HG03521 (cell line): ENCODE results near the gene CREB5.
"Not testable (repeated sequence)": the region's sequence is repeated elsewhere in the genome, so short reads cannot be mapped to it uniquely, and the experiment has no call there.

Experiments used
- ATAC-seq: cut with Tn5 transposase; IDR thresholded peaks from one replicate; pipeline ENCODE4 v1.9.1; 2021; ENCODE audit warnings: mild to moderate bottlenecking, moderate library complexity; ENCODE audit not compliant: unreplicated experiment

Gene CREB5

DNA sequence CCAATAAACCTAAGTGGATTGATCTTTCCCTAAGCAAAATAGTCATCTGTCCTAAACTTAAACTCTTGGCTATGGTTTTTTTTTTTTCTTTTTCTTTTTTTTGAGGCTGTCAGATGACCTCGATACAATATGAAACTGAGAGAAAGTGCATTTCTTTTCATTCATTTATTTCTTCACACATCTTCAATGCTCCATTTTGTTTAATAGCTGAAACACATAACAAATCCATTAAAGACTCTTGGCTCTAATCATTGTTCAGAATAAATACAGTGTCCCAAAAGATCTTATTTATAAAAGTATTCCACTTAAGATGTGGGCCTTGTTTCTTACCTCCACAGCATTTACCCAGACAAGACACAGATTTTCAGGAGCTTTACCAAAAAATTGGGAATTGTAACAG is 350.3 kb downstream of the CREB5 start:
- ATAC-seq, result no peak

GRCh38 chr7:28766359-28766758 is 354.0 kb downstream of the CREB5 start:
- no peak for ATAC-seq

- no peak for ATAC-seq
Observed at GRCh38 chr7:28767356-28767755, 355.0 kb downstream of the CREB5 start.

DNA sequence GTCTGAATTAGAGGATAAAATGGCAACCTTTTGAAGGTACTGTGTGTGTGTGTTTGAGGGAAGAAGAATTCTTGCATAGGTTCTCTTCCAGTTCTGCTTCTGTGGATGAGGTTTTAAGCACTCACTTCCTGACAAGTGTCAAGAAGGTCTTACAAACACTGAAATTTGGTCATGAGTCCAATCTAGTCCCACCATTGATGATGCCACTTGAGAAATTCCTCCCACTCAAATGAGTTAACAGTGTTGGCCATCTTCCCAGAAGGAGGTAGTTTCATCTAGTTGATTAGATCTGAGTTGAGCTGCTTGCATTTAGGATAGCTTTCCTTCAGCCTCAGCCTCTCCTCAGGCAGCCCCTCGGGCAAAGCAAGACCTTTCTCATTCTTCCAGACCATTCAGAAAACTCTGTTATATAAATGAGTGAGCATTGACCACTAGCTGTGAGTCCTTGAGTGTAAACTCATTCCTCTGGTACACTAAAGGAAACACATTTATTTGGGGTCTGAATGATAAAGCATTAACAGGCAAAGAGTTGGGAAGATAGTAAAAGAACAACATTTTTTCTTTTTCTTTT is 356.3 kb downstream of the CREB5 start:
- no peak for ATAC-seq

DNA sequence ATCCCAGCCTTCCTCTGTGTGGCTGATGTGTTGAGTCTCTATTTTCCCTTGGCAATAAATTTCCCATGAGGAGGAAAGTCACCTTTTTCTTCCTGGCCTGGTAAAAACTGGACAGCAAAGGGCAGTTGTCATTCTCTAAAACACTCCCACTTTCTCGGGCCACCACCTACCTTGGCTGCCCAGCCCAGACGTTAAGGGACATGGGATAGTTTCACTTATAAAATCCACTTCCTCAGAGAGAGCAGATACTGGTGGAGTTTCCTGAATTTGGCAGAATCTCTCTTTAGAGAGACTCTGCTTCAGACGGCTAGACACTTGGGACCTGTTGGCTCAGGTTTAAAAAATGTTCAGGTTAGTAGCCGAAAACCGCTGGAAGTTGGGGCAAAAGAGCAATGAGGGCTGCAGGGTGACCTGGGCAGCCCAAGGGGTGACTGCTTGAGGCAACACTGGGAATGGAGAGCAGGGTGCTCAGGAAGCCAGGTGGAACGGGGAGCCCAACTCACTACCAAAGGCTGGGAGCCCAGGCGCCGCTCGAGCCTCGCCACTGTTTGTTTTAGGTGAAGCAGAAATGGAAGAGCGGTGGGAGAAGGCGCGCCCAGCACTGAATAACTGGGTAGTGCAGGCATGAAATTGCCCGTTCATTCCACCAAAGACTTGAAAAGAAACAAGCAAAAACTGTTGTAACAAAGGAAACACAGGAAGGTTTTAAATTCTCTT is 359.7 kb downstream of the CREB5 start:
- no peak for ATAC-seq

DNA sequence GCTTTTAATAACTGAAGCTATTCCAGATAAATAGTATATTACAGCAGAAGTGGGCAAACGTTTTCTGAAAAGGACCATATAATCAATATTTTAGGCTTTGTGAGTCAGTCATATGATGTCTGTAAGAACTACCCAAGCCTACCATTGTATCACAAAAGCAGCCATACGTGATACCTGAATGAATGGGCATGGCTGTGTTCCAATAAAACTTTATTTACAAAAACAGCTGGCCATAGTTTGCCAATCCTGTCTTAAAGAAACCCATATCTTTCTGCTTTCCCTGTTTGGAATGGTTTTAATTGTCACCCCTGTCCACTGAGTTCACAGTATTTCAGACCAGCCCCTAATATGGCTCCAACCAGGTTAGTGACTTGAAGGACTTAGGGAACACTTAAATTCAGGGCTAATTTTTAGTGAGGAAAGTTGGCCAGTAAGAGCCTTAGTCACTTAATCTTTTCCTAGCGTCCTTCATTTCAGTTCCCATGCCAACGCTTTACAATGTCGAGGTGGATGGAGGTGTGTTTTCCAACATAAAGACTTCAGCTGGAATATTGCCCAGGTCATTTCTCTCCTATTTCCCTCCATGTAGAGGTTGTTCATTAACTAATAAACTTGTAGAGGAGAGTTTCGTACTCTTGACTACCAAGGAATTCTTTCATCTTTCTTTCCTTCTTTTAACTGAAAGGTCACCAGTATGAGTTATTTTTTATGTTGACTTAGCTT is 361.3 kb downstream of the CREB5 start:
- ATAC-seq, result no peak

DNA sequence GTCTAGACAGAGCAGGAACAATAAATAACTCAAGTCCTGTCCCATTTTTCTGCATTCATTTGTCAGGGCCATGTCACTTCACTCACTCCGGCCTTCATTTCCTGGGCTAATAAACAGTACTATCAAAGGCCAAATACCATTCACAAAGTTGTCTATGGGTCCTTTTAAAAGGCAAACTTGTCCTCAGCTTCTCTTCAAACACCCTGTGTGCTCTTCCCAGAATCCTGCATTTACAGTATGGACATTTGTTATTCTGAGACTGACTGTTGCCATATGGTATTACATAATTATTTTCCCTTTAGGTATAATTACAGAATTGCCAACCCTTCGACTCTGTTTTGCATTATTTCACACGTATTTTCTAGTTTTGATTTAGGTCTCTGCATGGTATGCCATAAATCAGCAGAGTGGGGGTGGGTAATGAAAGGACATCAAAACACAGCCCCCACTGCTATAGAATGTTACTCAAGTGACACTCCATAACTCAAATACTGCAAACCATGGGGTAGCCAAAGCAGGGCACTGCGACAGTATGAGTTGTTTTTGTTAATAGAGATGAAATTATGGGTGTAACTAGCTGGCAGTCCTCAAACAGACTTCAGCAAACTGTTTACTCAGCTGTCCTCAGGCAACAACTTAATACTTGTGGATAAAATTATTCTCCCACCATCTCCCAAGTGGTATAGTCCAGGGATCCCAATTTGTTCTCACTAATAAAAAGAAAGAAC is 362.1 kb downstream of the CREB5 start:
- no peak for ATAC-seq

DNA sequence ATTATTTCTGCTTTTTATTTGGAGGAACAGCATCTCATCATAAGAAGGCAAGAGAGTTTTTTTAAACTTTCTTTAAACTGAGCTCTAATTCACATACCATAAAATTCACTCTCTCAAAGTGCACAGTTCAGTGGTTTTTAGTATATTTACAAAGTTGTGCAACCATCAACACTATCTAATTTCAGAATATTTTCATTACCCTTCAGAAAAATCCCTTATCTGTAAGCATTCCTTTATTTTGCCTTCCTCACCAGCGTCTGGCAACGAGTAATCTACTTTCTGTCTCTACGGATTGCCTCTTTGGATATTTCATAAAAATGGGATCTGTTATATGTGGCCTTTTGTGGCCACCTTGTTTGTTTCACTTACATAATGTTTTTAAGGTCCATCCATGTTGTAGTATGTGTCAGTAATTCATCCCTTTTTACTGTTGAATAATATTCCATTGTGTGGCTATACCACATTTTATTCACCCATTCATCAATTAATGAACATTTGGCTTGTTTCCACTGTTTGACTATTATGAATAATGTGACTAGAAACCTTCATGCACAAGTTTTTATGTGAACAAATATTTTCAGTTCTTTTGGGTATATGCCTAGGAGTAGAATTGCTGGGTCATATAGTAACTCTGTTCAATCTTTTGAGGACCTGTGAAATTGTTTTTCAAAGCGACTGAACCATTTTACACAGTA is 364.3 kb downstream of the CREB5 start:
- ATAC-seq, result no peak

- no peak for ATAC-seq
Observed at GRCh38 chr7:28778786-28779185, 366.5 kb downstream of the CREB5 start.

DNA sequence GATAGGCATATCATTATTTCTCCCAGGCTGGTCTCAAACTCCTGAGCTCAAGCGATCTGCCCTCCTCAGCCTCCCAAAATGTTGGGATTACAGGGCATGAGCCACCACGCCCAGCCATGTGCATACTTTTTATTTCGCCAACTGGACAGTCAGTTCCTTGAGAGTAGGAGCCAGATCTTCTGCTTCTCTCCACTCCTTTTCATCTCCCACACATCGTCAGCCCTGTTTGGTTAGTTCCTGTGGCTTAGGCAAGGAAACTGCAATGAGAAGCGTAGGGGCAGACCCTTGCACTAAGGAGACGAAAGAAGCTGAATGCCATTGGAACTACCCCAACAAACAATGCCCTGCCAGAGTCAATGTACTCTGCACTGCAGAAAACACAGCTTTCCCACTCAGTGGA is 367.6 kb downstream of the CREB5 start:
- no peak for ATAC-seq

DNA sequence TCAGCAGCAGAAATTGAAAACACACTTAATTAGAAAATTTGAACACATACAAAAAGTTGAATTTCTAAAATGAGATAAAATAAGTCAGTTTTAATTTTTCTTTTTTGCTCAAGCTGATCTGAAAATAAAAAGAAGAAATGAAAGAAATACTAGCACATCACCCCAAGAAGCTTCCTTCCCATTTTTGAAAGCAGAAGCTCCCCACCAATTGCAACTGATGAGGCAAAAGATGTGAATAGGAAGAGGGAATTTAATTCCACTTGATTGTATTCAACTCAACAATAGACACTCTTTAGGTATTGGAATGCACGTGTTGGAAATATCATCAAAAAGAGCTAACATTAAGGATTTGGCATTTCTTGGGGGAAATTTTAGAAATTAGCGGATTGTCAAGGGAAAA is 370.0 kb downstream of the CREB5 start:
- no peak for ATAC-seq

GRCh38 chr7:28784171-28784902 is 372.0 kb downstream of the CREB5 start:
- no peak for ATAC-seq

DNA sequence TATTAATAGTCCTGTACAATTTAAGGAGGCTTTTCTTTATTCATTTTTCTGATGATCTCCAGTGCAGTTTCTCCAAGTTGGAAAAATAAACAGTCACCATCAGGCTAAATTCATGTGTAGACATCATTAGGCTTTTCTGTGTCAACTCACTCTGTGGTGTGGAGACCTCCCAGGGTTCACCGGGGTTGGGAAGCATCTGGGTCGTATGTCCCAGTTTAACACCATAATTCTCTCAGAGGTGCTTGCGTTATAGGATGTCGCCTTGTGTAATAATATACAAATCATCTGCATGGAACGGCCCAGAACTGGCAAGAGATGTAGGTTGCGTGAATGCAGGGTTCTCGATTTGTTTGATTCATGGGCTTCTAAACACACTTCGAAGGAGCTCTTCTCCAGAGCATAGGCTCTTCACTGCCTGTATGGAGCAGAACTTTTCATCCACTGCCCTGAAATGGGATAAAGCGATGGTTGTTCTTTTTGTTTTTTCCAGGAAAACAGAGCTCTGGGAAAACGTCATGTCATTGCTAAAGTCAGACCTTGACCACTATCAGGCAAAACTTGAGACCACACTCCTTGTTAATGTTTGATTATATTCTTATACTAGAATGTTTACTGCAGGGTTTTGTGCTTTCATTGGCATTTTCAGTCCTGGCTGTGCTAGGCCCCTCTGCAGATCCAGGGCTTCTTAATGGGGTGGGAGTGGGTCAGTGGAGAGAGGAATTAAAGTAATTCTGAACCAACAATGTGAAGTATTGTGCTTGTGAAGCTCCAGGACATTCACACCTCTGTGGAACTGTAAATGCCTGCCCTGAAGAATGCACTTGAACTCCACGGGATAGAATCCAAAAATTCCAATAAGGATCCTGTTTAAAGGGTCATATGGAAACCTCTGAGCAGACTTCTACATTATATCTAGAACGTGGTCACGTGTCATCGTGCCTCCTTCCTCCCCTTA is 373.0 kb downstream of the CREB5 start:
- ATAC-seq, result no peak

DNA sequence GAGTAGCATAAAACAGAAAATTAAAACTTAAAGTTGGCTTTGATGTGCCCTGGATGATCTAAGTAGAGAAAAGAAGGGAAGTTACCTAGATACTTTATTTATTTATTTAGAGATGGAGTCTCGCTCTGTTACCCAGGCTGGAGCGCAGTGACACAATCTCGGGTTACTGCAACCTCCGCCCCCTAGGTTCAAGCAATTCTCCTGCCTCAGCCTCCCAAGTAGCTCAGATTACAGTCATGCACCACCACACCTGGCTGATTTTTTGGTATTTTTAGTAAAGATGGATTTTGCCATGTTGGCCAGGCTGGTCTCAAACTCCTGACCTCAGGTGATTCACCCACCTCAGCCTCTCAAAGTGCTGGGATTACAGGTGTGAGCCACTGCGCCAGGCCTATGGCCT is 373.8 kb downstream of the CREB5 start:
- ATAC-seq, result not testable (repeated sequence)

DNA sequence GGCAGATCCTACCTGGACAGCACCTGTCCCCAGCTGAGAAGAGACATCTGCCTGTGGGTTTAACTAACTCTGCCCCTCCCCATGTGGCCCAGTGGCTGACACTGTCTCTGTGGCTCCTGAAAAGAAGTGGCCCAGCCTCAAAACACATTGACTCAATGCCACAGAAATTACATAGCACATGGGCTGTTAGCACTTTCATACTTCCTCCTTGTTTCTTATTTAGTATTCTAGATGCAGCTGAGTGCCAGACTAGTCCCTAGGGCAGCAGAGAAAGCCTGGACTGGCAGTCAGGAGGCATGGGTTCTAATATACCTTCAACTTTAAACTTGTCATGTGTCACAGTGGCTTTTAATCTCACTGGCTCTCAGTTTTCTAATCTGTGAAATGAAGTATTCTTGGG is 374.8 kb downstream of the CREB5 start:
- no peak for ATAC-seq

DNA sequence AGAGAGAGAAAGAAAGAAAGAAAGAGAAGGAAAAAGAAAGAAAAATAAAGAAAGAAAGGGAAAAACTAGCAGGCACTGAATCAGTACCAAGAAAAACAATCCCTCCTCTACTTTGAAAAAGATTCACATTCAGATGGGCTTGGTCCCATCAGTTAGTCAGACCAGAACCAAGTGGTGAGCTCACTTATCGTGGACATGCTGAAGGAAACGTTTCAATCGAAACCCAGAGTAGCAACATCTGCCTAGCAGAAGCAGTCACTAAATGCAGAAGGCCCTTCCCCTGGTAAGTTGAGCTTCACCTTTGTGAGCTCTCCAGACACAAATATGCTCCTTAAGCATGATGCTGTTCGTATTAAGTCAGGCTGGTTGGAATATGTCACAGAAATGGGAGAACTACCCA is 378.1 kb downstream of the CREB5 start:
- ATAC-seq, result no peak

DNA sequence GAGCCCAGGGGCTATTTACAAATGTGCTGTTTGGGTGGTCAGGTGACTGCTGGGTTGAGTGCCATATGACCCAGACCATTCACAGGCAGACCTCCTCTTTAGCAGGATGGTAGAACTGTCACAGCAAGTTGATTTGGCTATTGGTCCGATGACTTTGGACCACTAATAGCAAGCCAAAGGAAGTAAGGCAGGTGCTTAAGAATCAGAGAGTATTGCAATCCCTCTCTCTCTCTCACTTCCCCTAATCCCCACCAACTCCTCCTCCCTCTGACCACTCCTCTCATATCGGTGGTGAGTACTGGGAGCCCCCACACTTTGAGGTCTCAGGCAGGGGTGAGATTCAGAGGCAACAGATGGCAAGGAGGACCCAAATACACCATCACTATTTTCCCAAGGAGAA is 380.5 kb downstream of the CREB5 start:
- no peak for ATAC-seq

GRCh38 chr7:28793381-28794085 is 381.2 kb downstream of the CREB5 start:
- no peak for ATAC-seq

DNA sequence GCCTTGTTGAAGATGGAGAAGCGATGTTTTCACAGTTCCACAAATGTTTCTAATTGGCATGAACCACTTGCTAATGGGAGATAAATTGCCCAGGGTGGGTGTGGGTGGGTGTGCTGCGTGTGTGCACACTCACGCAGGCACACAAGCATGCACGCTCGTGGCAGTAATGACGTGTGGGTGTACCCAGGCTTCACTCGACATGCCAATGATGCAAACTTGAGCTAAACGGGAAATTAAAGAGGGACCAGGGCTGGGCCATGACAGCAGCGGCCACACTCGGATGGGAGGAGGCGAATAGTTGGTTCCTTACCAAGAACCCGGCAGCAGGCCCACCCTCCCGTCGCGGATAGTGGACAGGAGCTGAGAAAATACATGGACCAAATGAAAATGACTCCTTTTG is 386.0 kb downstream of the CREB5 start:
- ATAC-seq, result no peak
